Lower leg skin (tissue), 3 donors: ENCODE results near the gene FAM174C.

Experiments
- CTCF ChIP-seq, 3 donors: fragments of 450-650 bp; IDR thresholded peaks; one replicate each; pipeline ENCODE4 v1.5.1; 2016; ENCODE audit warnings: antibody characterized with exemption in 3 of 3, mild to moderate bottlenecking in 3 of 3, moderate library complexity in 2 of 3
- POLR2A ChIP-seq, 2 donors: fragments of 450-650 bp; IDR thresholded peaks; one replicate each; pipeline ENCODE4 v1.6.1; 2016 to 2017; ENCODE audit warnings: antibody characterized with exemption in 2 of 2, mild to moderate bottlenecking in 1 of 2, moderate library complexity in 1 of 2

DNA sequence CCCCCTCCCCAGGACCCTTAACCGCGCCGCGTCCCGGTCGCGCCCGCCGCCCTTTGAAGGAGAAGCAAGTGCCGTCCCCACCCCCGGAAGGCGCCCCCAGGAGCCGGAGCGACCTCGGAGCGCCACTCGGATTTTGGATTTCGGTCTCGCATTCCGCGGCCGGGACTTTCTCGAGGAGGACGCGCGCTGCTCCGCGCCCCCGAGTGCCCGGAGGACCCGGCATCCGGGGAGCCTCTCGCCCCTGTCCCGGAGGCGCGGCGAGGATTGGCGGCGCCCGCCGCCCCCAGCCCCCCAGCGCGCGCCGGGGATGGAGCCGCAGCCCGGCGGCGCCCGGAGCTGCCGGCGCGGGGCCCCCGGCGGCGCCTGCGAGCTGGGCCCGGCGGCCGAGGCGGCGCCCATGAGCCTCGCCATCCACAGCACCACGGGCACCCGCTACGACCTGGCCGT is 25.3 kb upstream of the FAM174C start:
- TF ChIP-seq POLR2A (IDR thresholded peaks at IDR 0.05) (no peak), CTCF (IDR thresholded peaks at IDR 0.05) (no peak)
